B cell (primary cell): ENCODE data around the gene TSPAN31. TPM values are rescaled to one million over a fixed set of nuclear protein-coding genes. Genes with fewer than 3 reads are reported as not detected.

ENCODE experiments used
- ATAC-seq: fragments of 200-7000 bp; cut with Tn5 transposase; one replicate; pipeline ENCODE4 v1.10.0; 2021; ENCODE audit warnings: low read depth, mild to moderate bottlenecking, moderate number of reproducible peaks, moderate library complexity
- CTCF ChIA-PET: fragments of 350-600 bp; sonication (Branson Sonifier 250); formaldehyde crosslinking; loops from one replicate; lab custom pipeline; 2021; ENCODE audit warnings: antibody characterized with exemption, inconsistent platforms; lab: Charles Lee
- POLR2A ChIA-PET: fragments of 350-600 bp; sonication (Branson Sonifier 250); formaldehyde crosslinking; loops from one replicate; lab custom pipeline; 2021; ENCODE audit warnings: antibody characterized with exemption; lab: Charles Lee
- DNase-seq: peaks from one replicate; pipeline ENCODE4 v3.0.0; 2013
- H2AFZ ChIP-seq: 2 replicates; pipeline ENCODE4 v1.6.1; 2012; ENCODE audit warnings: mild to moderate bottlenecking, low read depth, low read length; ENCODE audit not compliant: insufficient read depth, poor library complexity, severe bottlenecking
- H3K27ac ChIP-seq, 2 donors: 1 replicate in 1 of 2; 2 replicates in 1 of 2; pipeline ENCODE4 v1.5.1; 2012 to 2013; ENCODE audit warnings: low read length in 2 of 2, mild to moderate bottlenecking in 2 of 2, moderate library complexity in 1 of 2
- H3K27me3 ChIP-seq, 4 experiments: fragments of 200-600 bp in 1 of 4; sonication (generic) in 1 of 4; replicated peaks in 1 of 4; 1 replicate in 2 of 4; 2 replicates in 2 of 4; pipeline versions ENCODE4 v1.6.1 to v1.7.0; 2013 to 2016; ENCODE audit warnings: low read length in 3 of 4, mild to moderate bottlenecking in 2 of 4, mixed read lengths in 1 of 4, moderate library complexity in 1 of 4; ENCODE audit not compliant: insufficient read depth in 4 of 4, control insufficient read depth in 3 of 4; ENCODE audit errors: control extremely low read depth in 1 of 4
- H3K36me3 ChIP-seq, 2 experiments: replicated peaks in 1 of 2; 1 replicate in 1 of 2; 2 replicates in 1 of 2; pipeline versions ENCODE4 v1.6.1 to v1.7.1; 2013; ENCODE audit warnings: low read length in 1 of 2; ENCODE audit not compliant: insufficient read depth in 2 of 2, control insufficient read depth in 1 of 2; ENCODE audit errors: control extremely low read depth in 1 of 2, extremely low read depth in 1 of 2
- H3K4me1 ChIP-seq, 2 donors: fragments of 200-600 bp in 1 of 2; sonication (generic) in 1 of 2; 1 replicate in 1 of 2; 2 replicates in 1 of 2; pipeline versions ENCODE4 v1.5.1 to v1.6.1; 2013 to 2017; ENCODE audit warnings: low read length in 2 of 2; ENCODE audit not compliant: control insufficient read depth in 2 of 2, insufficient read depth in 2 of 2
- H3K4me2 ChIP-seq: replicated peaks from 2 replicates; pipeline ENCODE3; 2012; ENCODE audit warnings: mild to moderate bottlenecking, low read depth, low read length; ENCODE audit not compliant: poor library complexity, severe bottlenecking
- H3K4me3 ChIP-seq, 5 experiments: fragments of 200-600 bp in 1 of 5; sonication (generic) in 1 of 5; 1 replicate in 3 of 5; 2 replicates in 2 of 5; pipeline versions ENCODE4 v1.5.1 to v1.7.0; 2011 to 2016; ENCODE audit warnings: low read length in 4 of 5, mild to moderate bottlenecking in 4 of 5, low read depth in 2 of 5, control low read depth in 1 of 5, moderate library complexity in 1 of 5; ENCODE audit not compliant: insufficient read depth in 1 of 5; ENCODE audit errors: control extremely low read depth in 1 of 5, extremely low read depth in 1 of 5
- H3K79me2 ChIP-seq: fragments of 200-600 bp; sonication (generic); one replicate; pipeline ENCODE4 v1.6.0; 2016; ENCODE audit warnings: low read length; ENCODE audit not compliant: control insufficient read depth, insufficient read depth
- H3K9ac ChIP-seq: fragments of 200-600 bp; sonication (generic); 2 replicates; pipeline ENCODE4 v1.6.1; 2017; ENCODE audit warnings: mild to moderate bottlenecking, low read length, moderate library complexity
- H3K9me3 ChIP-seq, 3 donors: one replicate each; pipeline versions ENCODE4 v1.6.1 to v1.7.1; 2013; ENCODE audit warnings: low read length in 2 of 3; ENCODE audit not compliant: control insufficient read depth in 2 of 3, insufficient read depth in 1 of 3; ENCODE audit errors: control extremely low read depth in 1 of 3
- H4K20me1 ChIP-seq: 2 replicates; pipeline ENCODE4 v1.6.0; 2012; ENCODE audit warnings: mild to moderate bottlenecking, low read length; ENCODE audit not compliant: insufficient read depth, control insufficient read depth, poor library complexity, severe bottlenecking
- H3K27ac Mint-ChIP-seq: one replicate; pipeline ENCODE4 v1.8.0; 2021; ENCODE audit warnings: mixed read lengths
- H3K27me3 Mint-ChIP-seq: one replicate; pipeline ENCODE4 v1.8.0; 2021; ENCODE audit warnings: mixed read lengths
- H3K4me1 Mint-ChIP-seq: one replicate; pipeline ENCODE4 v1.8.0; 2021; ENCODE audit warnings: mixed read lengths
- H3K4me3 Mint-ChIP-seq: one replicate; pipeline ENCODE4 v1.8.0; 2021; ENCODE audit warnings: mixed read lengths
- H3K9me3 Mint-ChIP-seq: one replicate; pipeline ENCODE4 v1.8.0; 2022; ENCODE audit warnings: mixed read lengths; ENCODE audit not compliant: insufficient read depth
- CTCF ChIP-seq: fragments of 200-600 bp; IDR thresholded peaks from one replicate; pipeline ENCODE4 v1.8.0; 2022; ENCODE audit warnings: antibody characterized with exemption, mild to moderate bottlenecking
- EZH2 ChIP-seq: IDR thresholded peaks from 2 replicates; pipeline ENCODE4 v1.6.1; 2012; ENCODE audit warnings: borderline replicate concordance, low read depth, mild to moderate bottlenecking, moderate library complexity, low read length; ENCODE audit not compliant: insufficient read depth, poor library complexity, severe bottlenecking
- WGBS: methylation state at CpG from one replicate; pipeline ENCODE4 v1.1.5; 2013; ENCODE audit warnings: missing lambda C conversion rate; ENCODE audit not compliant: insufficient coverage; 5-methylcytosine and 5-hydroxymethylcytosine counted together
- intact Hi-C: fragments of 100-400 bp; cut with micrococcal nuclease; formaldehyde crosslinking; loops from one replicate; pipeline ENCODE4 v1.10.0; 2022
- polyA plus RNA-seq: library from polyadenylated mRNA; depleted of rRNA; stranded (reverse); fragments of >200 nt; gene quantifications from 2 replicates; pipeline ENCODE4 v1.2.3, GENCODE V29; 2012
- total RNA-seq, 2 donors: library from RNA; stranded (reverse); fragments of 120-200 nt in 1 of 2; gene quantifications; 1 replicate in 1 of 2; 2 replicates in 1 of 2; pipeline versions ENCODE4 v1.2.3 to v1.2.4, GENCODE V29; 2013 to 2022

TSPAN31 gene
- total and polyA plus RNA-seq, 2 donors (not counting 1 experiment from before 2014, with no cell fraction given) = 24.0 to 29.6 TPM

GRCh38 chr12:57783466-57783801 lies 38.6 kb downstream of the TSPAN31 start:
- H3K27me3 ChIP-seq = no peaks in the 10 kb centered on the region
- H3K4me2 ChIP-seq = peak overlapping the region; percentile 98
- no peaks in the 10 kb centered on the region for H4K20me1 ChIP-seq
- H3K4me3 ChIP-seq = peak overlapping the region; percentile 83 to 100 (median 98)
- Mint-ChIP-seq H3K27me3 (no peaks in the 10 kb centered on the region), H3K4me1 (peaks cover 18% of the 10 kb centered on the region), H3K9me3 (no peaks in the 10 kb centered on the region), H3K27ac (peak overlapping the region; percentile 96), H3K4me3 (peak overlapping the region; percentile 100)
- intact Hi-C loops = loop anchor here (5.0 kb wide), 1 partner anchor 41 kb away; no protein-coding TSS in a partner anchor
- POLR2A ChIA-PET = interaction anchor here (0.7 kb wide), 1 partner anchor 278 kb away, joined by 5 read pairs; no protein-coding TSS in a partner anchor
- peak overlapping the region; percentile 94 for H3K9ac ChIP-seq
- DNase-seq (no peak), ATAC-seq (no peak)
- H3K36me3 ChIP-seq = peaks cover 9 to 29% of the 10 kb centered on the region in 2 experiments
- TF ChIP-seq CTCF = no peak
- TF ChIP-seq EZH2 = no peak
- peaks cover 25% of the 10 kb centered on the region for H3K79me2 ChIP-seq
- H3K27ac ChIP-seq = peak overlapping the region in 1 of 2 donors; percentile 77
- 87% methylated on average over 8 of the region's 12 CpGs for WGBS
- H2AFZ ChIP-seq = no peak overlapping the region
- CTCF ChIA-PET = interaction anchor here (0.7 to 6.9 kb wide), 14 partner anchors 11 to 126 kb away, joined by 3 to 59 read pairs (median 5); partner anchors contain the start of genes CYP27B1, EEF1AKMT3, MARCHF9 and METTL1
- H3K4me1 ChIP-seq = peaks cover 9 to 17% of the 10 kb centered on the region in 2 donors
- no peaks in the 10 kb centered on the region for H3K9me3 ChIP-seq

DNA sequence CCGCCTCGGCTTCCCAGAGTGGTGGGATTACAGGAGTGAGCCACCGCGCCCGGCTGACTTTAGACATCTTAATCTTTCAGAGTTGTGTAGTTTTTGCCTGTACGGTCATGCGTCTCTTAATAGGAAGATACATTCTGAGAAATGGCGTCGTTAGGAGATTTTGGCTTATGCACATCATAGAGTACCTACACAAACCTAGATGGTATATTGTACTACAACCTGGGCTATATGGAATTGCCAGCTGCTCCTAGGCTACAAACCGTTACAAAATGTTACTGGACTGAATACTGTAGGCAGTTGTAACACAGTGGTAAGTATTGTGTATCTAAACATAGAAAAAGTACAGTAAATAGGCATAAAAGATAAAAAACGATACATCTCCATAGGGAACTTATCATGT lies 39.0 kb downstream of the TSPAN31 start:
- intact Hi-C loops = loop anchor here (5.0 kb wide), 1 partner anchor 42 kb away; no protein-coding TSS in a partner anchor
- H4K20me1 ChIP-seq = no peaks in the 10 kb centered on the region
- ChIA-PET CTCF (interaction anchor here (1.2 to 6.9 kb wide), 8 partner anchors 12 to 120 kb away, joined by 3 to 59 read pairs (median 6); partner anchors contain the start of genes CYP27B1, EEF1AKMT3, MARCHF9 and METTL1), POLR2A (no interaction called here)
- no peak overlapping the region for H3K9ac ChIP-seq
- Mint-ChIP-seq H3K4me3 (peak overlapping the region; percentile 83), H3K27me3 (no peaks in the 10 kb centered on the region), H3K27ac (peak overlapping the region; percentile 26), H3K4me1 (peaks cover 18% of the 10 kb centered on the region), H3K9me3 (no peaks in the 10 kb centered on the region)
- WGBS = 100% methylated on average over 1 of the region's 11 CpGs
- H3K4me1 ChIP-seq = peaks cover 9 to 17% of the 10 kb centered on the region in 2 donors
- no peak overlapping the region for H3K27ac ChIP-seq
- no peaks in the 10 kb centered on the region for H3K27me3 ChIP-seq
- peak overlapping the region; percentile 98 for H3K4me2 ChIP-seq
- peaks cover 25% of the 10 kb centered on the region for H3K79me2 ChIP-seq
- no peak overlapping the region for H3K4me3 ChIP-seq
- no peak for DNase-seq
- peaks cover 9 to 29% of the 10 kb centered on the region in 2 experiments for H3K36me3 ChIP-seq
- TF ChIP-seq EZH2 (no peak), CTCF (no peak)
- ATAC-seq = no peak
- no peak overlapping the region for H2AFZ ChIP-seq
- no peaks in the 10 kb centered on the region for H3K9me3 ChIP-seq
